GM12878 (cell line): ENCODE data around the gene ZNF687. TPM values are rescaled to one million over a fixed set of nuclear protein-coding genes. Genes with fewer than 3 reads are reported as not detected.

Experiments used
- CBFB ChIP-seq: IDR thresholded peaks from 2 replicates; pipeline ENCODE4 v1.6.1; 2016; ENCODE audit warnings: antibody characterized with exemption, low read depth
- EED ChIP-seq: sonication (generic); IDR thresholded peaks from 2 replicates; pipeline ENCODE4 v1.6.1; 2016; ENCODE audit warnings: antibody characterized with exemption, low read depth
- HCFC1 ChIP-seq: fragments of 150-350 bp; IDR thresholded peaks from 2 replicates; pipeline ENCODE4 v1.6.1; 2014; ENCODE audit warnings: low read length
- IKZF1 ChIP-seq: fragments of 450-650 bp; conservative IDR thresholded peaks from 2 replicates; pipeline ENCODE4 v1.6.1; 2017; ENCODE audit warnings: antibody characterized with exemption, mild to moderate bottlenecking
- IKZF2 ChIP-seq, 2 experiments: fragments of 450-650 bp; IDR thresholded peaks; 2 replicates each; pipeline ENCODE4 v1.6.1; 2017; ENCODE audit warnings: mild to moderate bottlenecking in 2 of 2, moderate library complexity in 2 of 2
- MAX ChIP-seq: IDR thresholded peaks from 2 replicates; pipeline ENCODE4 v1.6.1; 2012; ENCODE audit warnings: low read depth, low read length, improper control_type of control experiment
- MEF2B ChIP-seq: fragments of 450-650 bp; IDR thresholded peaks from 2 replicates; pipeline ENCODE4 v1.6.1; 2018; ENCODE audit warnings: mild to moderate bottlenecking, moderate library complexity; ENCODE audit not compliant: partially characterized antibody, poor library complexity, severe bottlenecking
- NBN ChIP-seq: fragments of 450-650 bp; IDR thresholded peaks from 2 replicates; pipeline ENCODE4 v1.6.1; 2016
- NKRF ChIP-seq: fragments of 450-650 bp; conservative IDR thresholded peaks from 2 replicates; pipeline ENCODE4 v1.6.1; 2017; ENCODE audit warnings: mild to moderate bottlenecking, moderate library complexity
- NR2C1 ChIP-seq: fragments of 450-650 bp; IDR thresholded peaks from 2 replicates; pipeline ENCODE4 v1.6.1; 2017; ENCODE audit warnings: antibody characterized with exemption, mild to moderate bottlenecking, moderate library complexity
- POLR2AphosphoS5 ChIP-seq: IDR thresholded peaks from 2 replicates; pipeline ENCODE4 v1.6.1; 2011; ENCODE audit warnings: mild to moderate bottlenecking, low read length, inconsistent platforms
- POU2F2 ChIP-seq: IDR thresholded peaks from 3 replicates; pipeline ENCODE4 v1.6.1; 2011; ENCODE audit warnings: low read depth, mild to moderate bottlenecking, low read length, borderline replicate concordance
- RELA ChIP-seq: fragments of 450-650 bp; IDR thresholded peaks from 2 replicates; pipeline ENCODE4 v1.8.0; 2014; ENCODE audit warnings: borderline replicate concordance; ENCODE audit not compliant: partially characterized antibody
- RELB ChIP-seq: fragments of 450-650 bp; IDR thresholded peaks from 2 replicates; pipeline ENCODE4 v1.6.1; 2017; ENCODE audit warnings: low read depth, mild to moderate bottlenecking, moderate library complexity
- RUNX3 ChIP-seq: IDR thresholded peaks from 2 replicates; pipeline ENCODE4 v1.6.1; 2012; ENCODE audit warnings: low read length, inconsistent platforms
- SMAD5 ChIP-seq: IDR thresholded peaks from 2 replicates; pipeline ENCODE4 v1.6.1; 2016; ENCODE audit warnings: antibody characterized with exemption, low read depth
- SMARCA5 ChIP-seq: fragments of 450-650 bp; IDR thresholded peaks from 2 replicates; pipeline ENCODE4 v1.6.1; 2017; ENCODE audit warnings: mild to moderate bottlenecking
- SRF ChIP-seq, 2 experiments: IDR thresholded peaks; 2 replicates each; pipeline ENCODE4 v1.6.1; 2011; ENCODE audit warnings: low read depth in 2 of 2, low read length in 2 of 2, mild to moderate bottlenecking in 1 of 2, moderate library complexity in 1 of 2
- TCF12 ChIP-seq: IDR thresholded peaks from 2 replicates; pipeline ENCODE4 v1.6.1; 2011; ENCODE audit warnings: low read depth, mild to moderate bottlenecking, low read length
- YY1 ChIP-seq: IDR thresholded peaks from 2 replicates; pipeline ENCODE4 v1.6.1; 2011; ENCODE audit warnings: low read depth, mild to moderate bottlenecking, low read length
- ZNF592 ChIP-seq: fragments of 450-650 bp; IDR thresholded peaks from 2 replicates; pipeline ENCODE4 v1.6.1; 2017; ENCODE audit warnings: mild to moderate bottlenecking, moderate library complexity
- polyA plus RNA-seq, 11 experiments: library from polyadenylated mRNA; depleted of rRNA in 4 of 11; unstranded in 6 of 11; stranded (reverse) in 5 of 11; fragments of >200 nt; fragmentation: Nextera tagmentation in 4 of 11; fragmentation: Illumina TruSeq in 1 of 11; extraction: Ambion mirVana in 4 of 11; extraction: Trizol in 1 of 11; gene quantifications; 1 replicate in 1 of 11; 2 replicates in 10 of 11; pipeline versions ENCODE4 v1.2.1 to v1.2.3, GENCODE V29; 2011 to 2016; ENCODE audit warnings: inconsistent platforms in 2 of 11, missing spikeins in 2 of 11, low read depth in 1 of 11
- total RNA-seq, 4 experiments: library from RNA; depleted of rRNA in 3 of 4; stranded (reverse); fragments of >200 nt in 3 of 4; fragmentation: Illumina TruSeq in 1 of 4; extraction: Trizol in 1 of 4; gene quantifications; 2 replicates each; pipeline versions ENCODE4 v1.2.1 to v1.2.3, GENCODE V29; 2013 to 2021

Gene ZNF687
- total and polyA plus RNA-seq, 10 of the 15 experiments (the other 5 are each of a cell fraction or from before 2014, with no cell fraction given): 0.08 to 30.9 (median 9.9) TPM

- TF ChIP-seq MAX (0 out of 2 replicates have a peak, but pooled peaks have one; percentile 17), ZNF592 (0 out of 2 replicates have a peak, but pooled peaks have one; percentile 53), IKZF2 (IDR thresholded peaks at IDR 0.05) (peak; percentile 89 to 93), RELB (peak; percentile 88), MEF2B (peak; percentile 66), NKRF (peak; percentile 50), RUNX3 (peak; percentile 57; the same call in 1 of the 2 replicates), RELA (peak; percentile 9), HCFC1 (peak; percentile 33; the same call in 1 of the 2 replicates), IKZF1 (peak; percentile 89), EED (peak; percentile 93), SMAD5 (peak; percentile 66; the same call in 1 of the 2 replicates), SRF (IDR thresholded peaks at IDR 0.05; ENCODE audit: low read depth in 2 of 2, low read length in 2 of 2) (0 out of 4 replicates have a peak, but pooled peaks of 1 of the 2 experiments have one; percentile 4), TCF12 (no peak), NBN (peak; percentile 15), CBFB (peak; percentile 5; the same call in 1 of the 2 replicates), NR2C1 (0 out of 2 replicates have a peak, but pooled peaks have one; percentile 17), POLR2AphosphoS5 (peak; percentile 60; the same call in 1 of the 2 replicates), POU2F2 (0 out of 3 replicates have a peak, but pooled peaks have one; percentile 11), YY1 (peak; percentile 71), SMARCA5 (peak; percentile 74; the same call in 1 of the 2 replicates)
Observed at GRCh38 chr1:151327223-151327902, 45.3 kb downstream of the ZNF687 start, which contains the start of gene PI4KB (continued).
